Measurements from ENCODE around the gene FAM83E.
"Not testable (repeated sequence)": the region's sequence is repeated elsewhere in the genome, so short reads cannot be mapped to it uniquely, and the experiment has no call there.

Gene FAM83E

DNA sequence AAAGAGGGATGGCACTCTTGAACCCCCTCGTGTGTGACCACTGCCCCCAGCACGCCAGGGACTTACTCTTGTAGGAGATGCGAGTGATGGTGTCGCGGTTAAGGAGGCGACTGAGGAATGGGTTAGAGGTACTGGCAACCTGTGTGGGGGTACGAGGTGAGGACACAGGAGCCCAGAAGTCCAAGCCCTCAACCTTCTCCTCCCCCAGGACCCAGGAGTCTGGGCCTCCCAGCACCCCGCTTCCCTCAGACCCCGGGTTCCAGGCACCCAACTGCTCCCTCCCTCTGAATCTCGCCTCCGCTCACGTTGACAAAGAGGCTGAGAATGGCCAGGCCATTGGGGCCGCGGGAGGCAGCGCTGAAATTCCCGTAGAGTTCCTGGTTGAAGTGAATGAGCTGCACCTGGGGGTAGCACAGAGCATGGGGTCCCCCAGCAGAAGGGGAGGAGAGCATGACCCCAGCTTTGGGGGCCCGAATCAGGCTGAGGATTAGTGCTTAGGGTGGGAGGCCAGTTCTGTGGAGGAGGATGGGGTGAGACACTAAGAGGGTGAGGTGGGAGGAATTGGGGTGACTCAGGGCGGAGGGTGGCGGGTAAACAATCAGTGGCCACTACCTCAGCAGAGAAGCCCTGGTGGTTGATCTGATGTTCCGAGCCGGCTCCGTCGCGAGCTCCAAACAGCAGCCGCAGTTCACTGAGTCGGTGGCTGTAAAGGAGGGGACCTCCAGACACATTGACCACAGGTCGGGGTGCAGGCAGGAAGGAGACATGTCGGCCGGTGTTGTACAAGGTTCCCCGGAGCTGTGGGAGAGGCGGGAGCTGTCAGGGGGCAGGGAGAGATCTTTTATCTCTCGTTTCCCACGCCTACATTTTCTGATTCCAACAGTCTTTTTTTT is 24.9 kb upstream of the FAM83E start:
- DNase-seq (ENCODE audit: low read depth in 2 of 2), result no peak

DNA sequence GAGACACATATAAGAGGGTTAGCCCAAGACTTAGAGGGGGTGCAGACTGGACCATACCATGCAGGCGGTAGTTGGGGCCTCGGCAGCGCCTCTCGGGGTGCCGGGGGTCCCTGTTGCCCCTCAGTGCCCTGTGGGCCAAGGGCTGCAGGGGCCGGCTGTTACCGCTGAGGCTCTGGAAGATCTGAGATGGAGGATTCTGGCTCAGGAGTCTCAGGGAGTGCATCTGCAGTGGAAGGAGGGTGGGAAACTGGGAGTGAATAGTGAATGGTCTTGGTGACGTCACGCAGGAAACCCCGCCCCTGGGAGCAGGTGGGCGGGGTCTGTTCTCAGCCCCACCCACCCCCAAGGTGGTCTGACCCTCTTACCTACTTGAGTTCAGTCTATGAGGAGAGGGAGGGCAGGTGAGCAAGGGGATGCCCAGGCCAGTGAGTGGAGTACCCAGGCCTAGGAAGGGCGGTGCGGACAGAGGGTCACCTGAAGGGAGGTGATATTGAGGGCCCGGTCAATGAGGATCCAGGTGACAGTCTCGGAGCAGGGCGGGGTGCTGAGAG is 24.0 kb upstream of the FAM83E start:
- no peak for DNase-seq (ENCODE audit: low read depth in 2 of 2)

- peak in 1 of 2 donors; percentile 62 for DNase-seq (ENCODE audit: low read depth in 2 of 2)
Observed at GRCh38 chr19:48637948-48638830, 23.3 kb upstream of the FAM83E start.

GRCh38 chr19:48637449-48637947 is 22.6 kb upstream of the FAM83E start:
- DNase-seq (ENCODE audit: low read depth in 2 of 2), result peak; percentile 97 to 98

GRCh38 chr19:48636859-48637448 is 22.1 kb upstream of the FAM83E start, which contains the start of gene DBP:
Gene DBP (minus strand): TSS chr19:48637379. CDS start chr19:48636994, 385 bp downstream.
- DNase-seq (ENCODE audit: low read depth in 2 of 2), result no peak

DNA sequence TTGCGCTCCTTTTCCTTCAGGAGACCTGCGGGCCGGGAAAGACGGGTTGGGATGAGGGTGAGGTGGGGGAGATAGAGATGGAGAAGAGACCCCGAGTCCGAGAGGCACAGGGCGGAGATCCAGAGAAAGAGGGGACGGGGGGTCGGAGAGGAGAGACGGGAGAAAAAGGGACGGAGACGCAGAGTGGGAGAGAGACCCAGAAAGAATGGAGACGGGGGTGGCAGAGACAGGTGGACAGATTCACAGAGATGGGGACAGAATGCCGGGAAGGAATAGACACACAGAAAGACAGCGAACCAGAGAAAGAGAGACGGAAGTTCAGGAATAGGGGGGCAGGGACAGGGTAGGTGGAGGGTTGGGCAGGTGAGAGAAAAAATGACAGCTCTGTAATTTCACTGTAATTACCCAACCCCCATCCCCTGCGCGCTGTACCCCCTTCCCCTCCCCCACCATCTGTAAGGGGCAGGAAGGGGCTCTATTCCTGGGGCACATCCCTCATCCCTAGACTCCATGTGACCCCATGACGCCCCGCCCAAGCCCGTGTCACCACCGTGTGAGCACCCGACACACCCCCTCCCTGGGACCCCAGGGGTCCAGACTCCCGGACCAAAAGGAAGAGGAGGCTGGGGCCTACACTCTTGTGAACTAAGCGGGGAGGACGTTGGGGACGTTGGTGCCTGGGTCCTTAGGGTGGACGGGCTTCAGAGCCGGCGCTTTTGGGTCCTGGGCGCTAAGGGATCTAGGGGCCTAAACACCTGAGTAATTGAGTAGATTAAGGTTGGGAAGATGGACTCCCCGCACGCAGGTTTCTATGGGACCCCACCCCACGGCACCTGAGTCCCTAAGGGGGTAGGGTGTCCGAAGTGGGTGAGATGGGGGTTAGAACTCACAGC is 21.3 kb upstream of the FAM83E start:
- DNase-seq (ENCODE audit: low read depth in 2 of 2), result no peak

GRCh38 chr19:48635263-48635965 is 20.5 kb upstream of the FAM83E start:
- peak; percentile 57 to 74 for DNase-seq (ENCODE audit: low read depth in 2 of 2)

GRCh38 chr19:48634424-48635262 is 19.8 kb upstream of the FAM83E start:
- DNase-seq (ENCODE audit: low read depth in 2 of 2), result peak; percentile 93 to 95

- no peak for DNase-seq (ENCODE audit: low read depth in 2 of 2)
Observed at GRCh38 chr19:48634036-48634342, 19.1 kb upstream of the FAM83E start.

DNA sequence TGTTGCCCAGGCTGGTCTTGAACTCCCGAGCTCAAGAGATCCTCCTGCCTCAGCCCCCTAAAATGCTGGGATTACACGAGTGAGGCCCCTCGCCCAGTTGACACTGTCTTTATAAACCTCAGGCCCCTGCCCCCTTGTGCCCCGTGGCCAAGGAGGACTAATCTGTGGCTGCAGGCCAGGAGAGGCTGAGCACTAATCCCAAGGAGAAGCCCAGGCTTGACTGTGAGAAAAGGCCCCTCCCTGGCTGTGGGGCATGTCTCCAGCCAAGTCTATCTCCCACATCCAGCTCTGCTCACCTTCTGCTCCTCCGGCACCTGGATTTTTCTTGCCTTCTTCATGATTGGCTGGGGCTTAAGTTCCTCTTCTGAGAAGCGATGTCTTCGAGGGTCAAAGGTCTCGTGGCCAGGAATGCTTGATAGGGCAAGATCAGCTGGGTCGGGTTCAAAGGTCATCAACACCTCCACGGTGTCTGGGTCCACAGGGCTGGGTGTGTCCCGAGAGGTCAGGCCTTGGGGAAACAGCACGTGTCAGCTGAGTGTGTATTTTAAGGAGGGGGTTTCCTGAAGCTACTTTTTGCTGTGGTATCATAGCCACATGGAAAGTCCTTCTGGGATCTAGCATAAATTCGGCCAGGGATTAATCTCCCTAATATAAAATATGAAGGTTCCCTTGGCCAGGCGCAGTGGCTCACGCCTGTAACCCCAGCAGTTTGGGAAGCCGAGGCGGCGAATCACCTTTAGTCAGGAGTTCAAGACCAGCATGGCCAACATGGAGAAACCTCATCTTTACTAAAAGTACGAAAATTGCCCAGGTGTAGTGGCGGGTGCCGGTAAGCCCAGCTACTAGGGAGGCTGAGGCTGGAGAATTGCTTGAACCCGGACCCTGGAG is 18.5 kb upstream of the FAM83E start:
- no peak for DNase-seq (ENCODE audit: low read depth in 2 of 2)

GRCh38 chr19:48632692-48633147 is 17.8 kb upstream of the FAM83E start:
- no peak for DNase-seq (ENCODE audit: low read depth in 2 of 2)

DNA sequence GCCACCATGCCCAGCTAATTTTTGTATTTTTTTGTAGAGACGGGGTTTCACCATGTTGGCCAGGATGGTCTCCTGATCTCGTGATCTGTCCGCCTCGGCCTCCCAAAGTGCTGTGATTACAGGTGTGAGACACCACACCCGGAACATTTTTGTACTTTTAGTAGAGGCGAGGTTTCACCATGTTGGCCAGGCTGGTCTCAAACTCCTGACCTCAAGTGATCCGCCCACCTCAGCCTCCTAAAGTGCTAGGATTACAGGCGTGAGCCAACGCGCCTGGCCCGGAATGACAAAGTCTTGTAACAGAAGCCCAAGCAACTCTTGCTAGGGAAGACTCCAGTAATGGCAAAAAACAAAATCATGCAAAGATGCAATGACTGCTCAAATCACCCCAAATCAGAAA is 17.4 kb upstream of the FAM83E start:
- DNase-seq (ENCODE audit: low read depth in 2 of 2), result not testable (repeated sequence)

DNA sequence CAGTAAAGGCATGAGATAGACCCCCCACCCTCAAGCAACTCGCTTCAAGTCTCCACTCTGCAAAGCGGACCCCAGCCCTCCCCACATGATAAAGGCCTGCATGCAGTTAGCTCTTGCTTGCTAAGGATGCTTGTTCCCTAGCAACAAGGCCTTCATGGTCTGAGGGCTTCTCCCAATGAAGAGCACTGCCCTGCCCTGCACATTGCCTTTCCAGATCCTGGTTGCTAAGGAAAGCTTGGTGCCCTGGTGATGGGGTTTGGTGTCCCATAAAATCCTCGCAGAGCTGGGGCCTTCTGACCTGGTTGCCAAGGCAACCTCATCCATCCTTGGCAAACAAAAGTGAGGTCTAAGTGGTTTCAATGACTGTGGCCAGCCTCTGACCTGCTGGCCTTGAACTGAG is 16.3 kb upstream of the FAM83E start:
- no peak for DNase-seq (ENCODE audit: low read depth in 2 of 2)

DNA sequence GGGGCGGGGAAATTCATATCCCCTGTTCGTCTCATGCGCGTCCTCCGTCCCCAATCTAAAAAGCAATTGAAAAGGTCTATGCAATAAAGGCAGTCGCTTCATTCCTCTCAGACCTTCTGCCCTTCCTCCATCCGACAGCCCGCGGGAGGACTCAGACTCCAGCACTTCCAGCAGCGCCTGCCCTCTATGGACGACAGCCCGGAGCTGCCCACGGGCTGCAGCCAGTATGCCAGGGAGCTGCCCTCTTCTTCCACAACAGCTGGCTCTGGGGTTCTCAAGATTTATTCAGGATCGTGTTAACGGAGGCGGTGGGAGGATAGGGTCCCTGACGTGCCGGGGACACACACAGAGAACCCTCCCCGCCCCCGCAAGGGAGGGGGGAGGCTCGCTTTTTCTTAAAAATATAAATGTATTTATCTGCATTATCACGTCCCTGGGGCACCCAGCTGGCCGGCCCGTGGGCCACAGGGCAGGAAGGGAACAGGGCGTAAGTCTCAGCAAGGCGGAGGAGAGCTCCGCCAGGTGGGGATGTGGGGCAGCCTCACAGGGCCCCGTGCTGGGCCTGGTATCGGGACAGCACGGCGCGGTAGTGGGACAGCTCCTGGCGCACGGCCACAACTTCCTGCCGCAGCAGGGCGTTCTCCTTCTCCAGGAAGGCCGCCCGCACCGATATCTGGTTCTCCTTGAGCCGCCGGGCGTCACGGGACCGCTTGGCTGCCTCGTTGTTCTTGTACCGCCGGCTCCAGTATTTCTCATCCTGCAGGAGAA is 15.6 kb upstream of the FAM83E start:
- DNase-seq (ENCODE audit: low read depth in 2 of 2), result no peak

DNA sequence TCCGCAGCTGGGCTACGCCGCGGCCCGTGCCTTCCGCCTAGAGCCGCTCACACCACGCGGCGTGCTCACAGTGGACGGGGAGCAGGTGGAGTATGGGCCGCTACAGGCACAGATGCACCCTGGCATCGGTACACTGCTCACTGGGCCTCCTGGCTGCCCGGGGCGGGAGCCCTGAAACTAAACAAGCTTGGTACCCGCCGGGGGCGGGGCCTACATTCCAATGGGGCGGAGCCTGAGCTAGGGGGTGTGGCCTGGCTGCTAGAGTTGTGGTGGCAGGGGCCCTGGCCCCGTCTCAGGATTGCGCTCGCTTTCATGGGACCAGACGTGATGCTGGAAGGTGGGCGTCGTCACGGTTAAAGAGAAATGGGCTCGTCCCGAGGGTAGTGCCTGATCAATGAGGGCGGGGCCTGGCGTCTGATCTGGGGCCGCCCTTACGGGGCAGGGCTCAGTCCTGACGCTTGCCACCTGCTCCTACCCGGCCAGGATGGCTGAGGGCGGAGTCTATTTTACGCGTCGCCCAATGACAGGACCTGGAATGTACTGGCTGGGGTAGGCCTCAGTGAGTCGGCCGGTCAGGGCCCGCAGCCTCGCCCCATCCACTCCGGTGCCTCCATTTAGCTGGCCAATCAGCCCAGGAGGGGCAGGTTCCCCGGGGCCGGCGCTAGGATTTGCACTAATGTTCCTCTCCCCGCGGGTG is 14.9 kb upstream of the FAM83E start:
- DNase-seq (ENCODE audit: low read depth in 2 of 2), result no peak

DNA sequence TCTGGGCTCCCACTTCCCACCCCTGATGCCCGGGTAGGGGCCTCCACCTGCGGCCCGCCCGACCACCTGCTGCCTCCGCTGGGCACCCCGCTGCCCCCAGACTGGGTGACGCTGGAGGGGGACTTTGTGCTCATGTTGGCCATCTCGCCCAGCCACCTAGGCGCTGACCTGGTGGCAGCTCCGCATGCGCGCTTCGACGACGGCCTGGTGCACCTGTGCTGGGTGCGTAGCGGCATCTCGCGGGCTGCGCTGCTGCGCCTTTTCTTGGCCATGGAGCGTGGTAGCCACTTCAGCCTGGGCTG is 14.4 kb upstream of the FAM83E start:
- no peak for DNase-seq (ENCODE audit: low read depth in 2 of 2)
